Psoas muscle (tissue), 8 donors: ENCODE measurements around the gene TWIST1. TPM values are rescaled to one million over a fixed set of nuclear protein-coding genes. Genes with fewer than 3 reads are reported as not detected.

Source experiments
- ATAC-seq, 4 donors: fragments of 200-7000 bp; cut with Tn5 transposase; one replicate each; pipeline ENCODE4 v1.9.1; 2020; ENCODE audit warnings: moderate library complexity in 3 of 4, mild to moderate bottlenecking in 2 of 4
- DNase-seq, 2 donors: peaks; one replicate each; pipeline ENCODE4 v3.0.0-alpha.2; 2020
- H3K27ac ChIP-seq: fragments of 200-600 bp; one replicate; pipeline ENCODE4 v1.8.0; 2022
- H3K27me3 ChIP-seq, 3 donors: fragments of 200-600 bp in 1 of 3; one replicate each; pipeline versions ENCODE4 v1.6.1 to v1.8.0; 2013 to 2022; ENCODE audit warnings: low read length in 2 of 3, mild to moderate bottlenecking in 2 of 3, moderate library complexity in 1 of 3; ENCODE audit not compliant: insufficient read depth in 3 of 3
- H3K36me3 ChIP-seq, 2 donors: fragments of 200-600 bp in 1 of 2; one replicate each; pipeline versions ENCODE4 v1.6.1 to v1.8.0; 2013 to 2022; ENCODE audit warnings: low read depth in 1 of 2, mild to moderate bottlenecking in 1 of 2, moderate library complexity in 1 of 2; ENCODE audit not compliant: insufficient read depth in 1 of 2
- H3K4me1 ChIP-seq: fragments of 200-600 bp; one replicate; pipeline ENCODE4 v1.8.0; 2022
- H3K4me3 ChIP-seq: fragments of 200-600 bp; one replicate; pipeline ENCODE4 v1.8.0; 2022; ENCODE audit warnings: mild to moderate bottlenecking
- H3K9me3 ChIP-seq: fragments of 200-600 bp; one replicate; pipeline ENCODE4 v1.8.0; 2022
- CTCF ChIP-seq: fragments of 200-600 bp; IDR thresholded peaks from one replicate; pipeline ENCODE4 v1.8.0; 2022; ENCODE audit warnings: antibody characterized with exemption
- WGBS, 3 donors: extraction: QIAGEN DNeasy Blood & Tissue Kit; methylation state at CpG; one replicate each; pipeline versions ENCODE4 v1.1.6 to v1.1.7; 2013; 5-methylcytosine and 5-hydroxymethylcytosine counted together
- intact Hi-C, 2 donors: fragments of 100-400 bp; cut with DNase I; formaldehyde crosslinking; loops; one replicate each; pipeline versions ENCODE4 v1.11.0 to v1.14.2; 2022
- polyA plus RNA-seq, 3 donors: library from polyadenylated mRNA; stranded (reverse); fragments of 200-250 nt; gene quantifications; one replicate each; pipeline ENCODE4 v1.2.3, GENCODE V29; 2013
- total RNA-seq, 4 donors: library from RNA; stranded (reverse); fragmentation: NEBNext Ultra II Directional in 2 of 4; extraction: Animal tissue kit (Norgen Biotek cat#: 25700) in 2 of 4; gene quantifications; one replicate each; pipeline versions ENCODE4 v1.2.1 to v1.2.4, GENCODE V29; 2021 to 2023
- donor health status: healthy with polysubstance abuse.
- donor health status: DM: no; HTN: no; CAD: no; lungs with moderate emphysema.
- donor health status: Bipolar disorder and iron deficiency.
- donor health status: healthy.
- donor health status: DM: yes; HTN: yes; CAD: no.
- donor health status: DM: no; HTN: no; CAD: no.
- donor health status: DM: no; HTN: no; CAD: no.
- donor health status: DM: yes; HTN: yes; CAD: no.

The TWIST1 gene
- total and polyA plus RNA-seq, 7 donors = 0.20 to 1.1 (median 0.39) TPM; not detected in 1

- H3K27me3 ChIP-seq = peaks cover 10 to 72% (median 22%) of the 10 kb centered on the region in 3 donors
- 75 to 81% (median 77%) methylated on average over 4 of the region's 4 CpGs for WGBS, 3 donors
- DNase-seq = no peak
- H3K27ac ChIP-seq = no peak overlapping the region
- intact Hi-C loops = no loop called here
- H3K4me1 ChIP-seq = peaks cover 6% of the 10 kb centered on the region
- no peak overlapping the region for H3K4me3 ChIP-seq
- no peak for ATAC-seq
- no peaks in the 10 kb centered on the region for H3K36me3 ChIP-seq
- no peak for TF ChIP-seq CTCF
- no peaks in the 10 kb centered on the region for H3K9me3 ChIP-seq
Observed at GRCh38 chr7:19104811-19105210, 12.6 kb downstream of the TWIST1 start.

- Histone ChIP-seq H3K27me3 (peaks cover 3 to 56% (median 16%) of the 10 kb centered on the region in 3 donors), H3K36me3 (no peaks in the 10 kb centered on the region), H3K27ac (no peak overlapping the region), H3K4me1 (peaks cover 6% of the 10 kb centered on the region), H3K9me3 (no peaks in the 10 kb centered on the region), H3K4me3 (no peak overlapping the region)
- no peak for DNase-seq
- TF ChIP-seq CTCF = no peak
- WGBS, 3 donors = 84 to 89% (median 86%) methylated on average over 4 of the region's 4 CpGs
- intact Hi-C loops = no loop called here
- ATAC-seq = no peak
Observed at GRCh38 chr7:19102884-19103283, 14.6 kb downstream of the TWIST1 start.

- intact Hi-C loops = no loop called here
- Histone ChIP-seq H3K27ac (no peak overlapping the region), H3K9me3 (no peaks in the 10 kb centered on the region), H3K4me1 (peaks cover 6% of the 10 kb centered on the region), H3K4me3 (no peak overlapping the region), H3K36me3 (no peaks in the 10 kb centered on the region), H3K27me3 (peaks cover 3 to 47% (median 14%) of the 10 kb centered on the region in 3 donors)
- TF ChIP-seq CTCF = no peak
- ATAC-seq (no peak), DNase-seq (no peak)
- WGBS, 3 donors = 55 to 68% (median 58%) methylated on average over 2 of the region's 2 CpGs
Observed at GRCh38 chr7:19101909-19102308, 15.5 kb downstream of the TWIST1 start.

- H3K4me3 ChIP-seq = no peak overlapping the region
- no peaks in the 10 kb centered on the region for H3K9me3 ChIP-seq
- peaks cover 3 to 43% (median 10%) of the 10 kb centered on the region in 3 donors for H3K27me3 ChIP-seq
- TF ChIP-seq CTCF = no peak
- peaks cover 3% of the 10 kb centered on the region for H3K4me1 ChIP-seq
- H3K27ac ChIP-seq = no peak overlapping the region
- 50 to 65% (median 60%) methylated on average over 1 of the region's 1 CpG for WGBS, 3 donors
- intact Hi-C loops = no loop called here
- H3K36me3 ChIP-seq = no peaks in the 10 kb centered on the region
- ATAC-seq (no peak), DNase-seq (no peak)
Observed at GRCh38 chr7:19101472-19101871, 16.0 kb downstream of the TWIST1 start.

GRCh38 chr7:19099924-19100323 lies 17.5 kb downstream of the TWIST1 start:
- Histone ChIP-seq H3K4me1 (no peaks in the 10 kb centered on the region), H3K9me3 (no peaks in the 10 kb centered on the region), H3K4me3 (no peak overlapping the region), H3K36me3 (no peaks in the 10 kb centered on the region), H3K27me3 (peaks cover 3 to 28% (median 4%) of the 10 kb centered on the region in 3 donors), H3K27ac (no peak overlapping the region)
- no peak for ATAC-seq
- intact Hi-C loops = no loop called here
- DNase-seq = no peak
- 66 to 82% (median 72%) methylated on average over 2 of the region's 2 CpGs for WGBS, 3 donors
- no peak for TF ChIP-seq CTCF
